22Rv1 (cell line): Measurements from ENCODE around the gene MTA3.

Source experiments
- ZFX ChIP-seq: fragments of 450-650 bp; IDR thresholded peaks from 2 replicates; pipeline ENCODE4 v1.6.1; 2017; ENCODE audit warnings: antibody characterized with exemption, borderline replicate concordance
- TF ChIP-seq, protein P1 (sequence below): fragments of 450-650 bp; IDR thresholded peaks from 2 replicates; pipeline ENCODE4 v1.5.1; 2017; ENCODE audit warnings: mild to moderate bottlenecking

DNA sequence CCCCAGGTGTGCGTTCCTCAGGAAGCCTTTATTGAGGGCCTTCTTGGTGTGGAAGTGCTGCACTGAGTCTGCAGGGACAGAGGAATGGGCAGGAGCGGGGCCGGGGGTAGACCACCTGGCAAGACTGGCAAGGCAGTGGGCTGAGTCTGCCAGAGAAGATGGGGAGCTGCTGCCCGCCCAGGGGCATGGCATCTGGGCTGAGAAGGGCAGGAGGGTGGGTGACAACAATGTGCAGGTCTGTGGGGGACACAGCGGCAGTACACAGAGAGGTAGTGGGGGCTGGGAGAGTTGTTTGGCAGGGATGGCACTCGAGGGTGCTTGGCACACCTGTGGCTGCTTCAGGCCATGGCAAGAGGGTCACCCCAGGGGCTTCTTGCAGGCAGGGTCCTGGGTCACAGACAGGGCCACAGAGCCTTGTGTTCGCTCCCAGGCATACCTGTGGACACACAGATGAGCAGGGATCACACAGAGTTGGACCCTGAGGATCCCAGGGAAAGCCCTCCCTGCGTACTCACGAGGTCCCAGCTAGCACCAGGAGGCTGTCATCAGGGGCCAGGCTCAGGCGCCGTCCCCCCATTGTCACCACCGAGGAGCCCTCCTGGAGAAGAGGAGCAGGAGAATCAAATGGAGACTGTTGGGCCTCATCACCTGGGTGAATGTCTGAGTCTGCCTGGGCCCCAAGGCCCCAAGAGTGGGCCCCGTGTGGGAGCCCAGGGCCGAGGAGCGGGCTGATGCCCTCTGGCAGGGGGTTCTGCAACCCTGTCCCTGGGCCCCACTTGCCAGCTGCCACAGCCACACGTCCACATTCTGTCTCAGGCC lies 198.9 kb downstream of the MTA3 start:
- TF ChIP-seq, protein P1, sequence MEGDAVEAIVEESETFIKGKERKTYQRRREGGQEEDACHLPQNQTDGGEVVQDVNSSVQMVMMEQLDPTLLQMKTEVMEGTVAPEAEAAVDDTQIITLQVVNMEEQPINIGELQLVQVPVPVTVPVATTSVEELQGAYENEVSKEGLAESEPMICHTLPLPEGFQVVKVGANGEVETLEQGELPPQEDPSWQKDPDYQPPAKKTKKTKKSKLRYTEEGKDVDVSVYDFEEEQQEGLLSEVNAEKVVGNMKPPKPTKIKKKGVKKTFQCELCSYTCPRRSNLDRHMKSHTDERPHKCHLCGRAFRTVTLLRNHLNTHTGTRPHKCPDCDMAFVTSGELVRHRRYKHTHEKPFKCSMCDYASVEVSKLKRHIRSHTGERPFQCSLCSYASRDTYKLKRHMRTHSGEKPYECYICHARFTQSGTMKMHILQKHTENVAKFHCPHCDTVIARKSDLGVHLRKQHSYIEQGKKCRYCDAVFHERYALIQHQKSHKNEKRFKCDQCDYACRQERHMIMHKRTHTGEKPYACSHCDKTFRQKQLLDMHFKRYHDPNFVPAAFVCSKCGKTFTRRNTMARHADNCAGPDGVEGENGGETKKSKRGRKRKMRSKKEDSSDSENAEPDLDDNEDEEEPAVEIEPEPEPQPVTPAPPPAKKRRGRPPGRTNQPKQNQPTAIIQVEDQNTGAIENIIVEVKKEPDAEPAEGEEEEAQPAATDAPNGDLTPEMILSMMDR = no peak
- no peak for TF ChIP-seq ZFX
